Fibroblast of villous mesenchyme (primary cell): ENCODE measurements around the gene BRAF. TPM values are rescaled to one million over a fixed set of nuclear protein-coding genes. Genes with fewer than 3 reads are reported as not detected.
"Not testable (repeated sequence)": the region's sequence is repeated elsewhere in the genome, so short reads cannot be mapped to it uniquely, and the experiment has no call there.

Experiments used
- DNase-seq: peaks from one replicate; pipeline ENCODE4 v3.0.0-alpha.2; 2010; ENCODE audit warnings: low read depth
- H3K4me3 ChIP-seq: 2 replicates; pipeline ENCODE4 v1.5.1; 2011; ENCODE audit warnings: low read depth, mild to moderate bottlenecking, low read length
- total RNA-seq: library from RNA; depleted of rRNA; stranded (reverse); fragments of >200 nt; gene quantifications from 2 replicates; pipeline ENCODE4 v1.2.3, GENCODE V29; 2012
- TF ChIP-seq, protein P1 (sequence below): IDR thresholded peaks from 2 replicates; pipeline ENCODE4 v1.5.1; 2012; ENCODE audit warnings: low read depth, mild to moderate bottlenecking, low read length; ENCODE audit not compliant: insufficient read depth

BRAF gene
- total RNA-seq, 1 donor = 30.7 TPM

- no peak for DNase-seq
Measured at GRCh38 chr7:140697447-140698143, 227.1 kb downstream of the BRAF start.

DNA sequence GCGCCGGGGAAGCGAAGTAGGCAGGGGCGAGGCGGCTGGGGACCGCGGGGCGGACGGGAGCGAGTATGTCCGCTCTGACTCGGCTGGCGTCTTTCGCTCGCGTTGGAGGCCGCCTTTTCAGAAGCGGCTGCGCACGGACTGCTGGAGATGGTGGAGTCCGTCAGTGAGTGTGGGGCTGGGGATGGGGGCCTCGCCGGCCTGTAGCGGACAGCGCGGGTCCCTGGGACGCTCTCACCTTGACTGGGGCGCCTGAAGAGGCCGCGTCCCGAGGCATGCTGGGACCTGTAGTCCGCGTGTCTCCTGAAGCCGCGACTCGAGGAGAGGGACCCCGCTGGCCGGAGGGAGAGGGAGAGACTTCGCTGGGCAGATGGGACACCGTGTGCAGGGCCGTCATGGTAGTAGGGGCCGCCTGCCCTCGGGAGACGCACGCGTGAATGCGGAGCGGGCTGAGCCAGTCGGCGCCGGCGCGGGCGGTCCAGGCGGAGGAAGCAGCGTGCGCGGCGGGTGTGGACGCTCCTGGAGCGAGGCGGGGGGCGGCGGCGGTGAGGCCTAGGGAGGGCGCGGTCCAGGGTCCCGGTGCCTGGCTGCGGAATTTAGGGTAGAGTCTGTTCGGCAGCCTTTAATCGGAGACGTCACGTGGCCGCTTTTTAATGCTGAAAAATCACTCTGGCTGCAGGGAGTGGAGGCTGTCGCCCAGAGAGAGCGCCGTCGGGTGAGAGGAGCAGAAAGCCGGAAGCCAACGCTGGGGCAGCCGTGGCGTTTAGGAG lies 227.9 kb downstream of the BRAF start, which contains the start of gene NDUFB2:
NDUFB2 (plus strand) TSS at position 29 of the 767 bp plus-strand sequence; CDS start at position 66, 37 bp downstream.
- TF ChIP-seq, protein P1, sequence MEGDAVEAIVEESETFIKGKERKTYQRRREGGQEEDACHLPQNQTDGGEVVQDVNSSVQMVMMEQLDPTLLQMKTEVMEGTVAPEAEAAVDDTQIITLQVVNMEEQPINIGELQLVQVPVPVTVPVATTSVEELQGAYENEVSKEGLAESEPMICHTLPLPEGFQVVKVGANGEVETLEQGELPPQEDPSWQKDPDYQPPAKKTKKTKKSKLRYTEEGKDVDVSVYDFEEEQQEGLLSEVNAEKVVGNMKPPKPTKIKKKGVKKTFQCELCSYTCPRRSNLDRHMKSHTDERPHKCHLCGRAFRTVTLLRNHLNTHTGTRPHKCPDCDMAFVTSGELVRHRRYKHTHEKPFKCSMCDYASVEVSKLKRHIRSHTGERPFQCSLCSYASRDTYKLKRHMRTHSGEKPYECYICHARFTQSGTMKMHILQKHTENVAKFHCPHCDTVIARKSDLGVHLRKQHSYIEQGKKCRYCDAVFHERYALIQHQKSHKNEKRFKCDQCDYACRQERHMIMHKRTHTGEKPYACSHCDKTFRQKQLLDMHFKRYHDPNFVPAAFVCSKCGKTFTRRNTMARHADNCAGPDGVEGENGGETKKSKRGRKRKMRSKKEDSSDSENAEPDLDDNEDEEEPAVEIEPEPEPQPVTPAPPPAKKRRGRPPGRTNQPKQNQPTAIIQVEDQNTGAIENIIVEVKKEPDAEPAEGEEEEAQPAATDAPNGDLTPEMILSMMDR = no peak
- DNase-seq = peak; percentile 80
- peak within 1 kb of the TSS; percentile 94 for H3K4me3 ChIP-seq

More at GRCh38 chr7:140697447-140698143, 227.1 kb downstream of the BRAF start:
- TF ChIP-seq, protein P1 = no peak
- peak overlapping the region; percentile 94 for H3K4me3 ChIP-seq

GRCh38 chr7:140696024-140696679 lies 228.6 kb downstream of the BRAF start:
- peak overlapping the region; percentile 94 for H3K4me3 ChIP-seq
- peak; percentile 94 for DNase-seq
- TF ChIP-seq, protein P1 = no peak

DNA sequence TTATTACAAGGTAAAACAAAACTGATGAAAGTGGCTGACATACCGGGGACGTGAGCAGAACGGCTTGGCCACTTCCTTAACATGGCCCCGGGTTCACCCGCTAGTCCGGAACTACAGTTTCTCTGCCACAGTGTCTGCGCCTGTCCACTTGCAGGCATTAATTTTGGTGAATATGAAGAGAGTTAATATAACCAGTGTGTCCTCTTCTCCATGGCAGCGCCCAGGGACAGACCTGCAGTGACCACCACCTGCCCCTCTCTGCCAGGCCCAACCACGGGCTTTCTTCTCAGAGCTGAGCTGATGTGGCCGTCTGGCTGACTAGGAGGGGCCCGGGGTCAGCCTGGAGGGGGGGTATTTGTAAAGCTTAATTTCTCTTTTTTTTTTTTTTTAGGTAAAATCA lies 229.3 kb downstream of the BRAF start:
- DNase-seq = no peak
- TF ChIP-seq, protein P1 = no peak

GRCh38 chr7:140694592-140694991 lies 230.1 kb downstream of the BRAF start:
- TF ChIP-seq, protein P1 = no peak
- no peak for DNase-seq

More for the DNA sequence above, 229.3 kb downstream of the BRAF start:
- H3K4me3 ChIP-seq = no peak overlapping the region

GRCh38 chr7:140693849-140694248 lies 230.9 kb downstream of the BRAF start:
- not testable (repeated sequence) for H3K4me3 ChIP-seq, DNase-seq

More at GRCh38 chr7:140694592-140694991, 230.1 kb downstream of the BRAF start:
- H3K4me3 ChIP-seq = no peak overlapping the region
